Mononuclear cell (primary cell): ENCODE results near the gene BCAP29. TPM values are rescaled to one million over a fixed set of nuclear protein-coding genes. Genes with fewer than 3 reads are reported as not detected.
"Not testable (repeated sequence)": the region's sequence is repeated elsewhere in the genome, so short reads cannot be mapped to it uniquely, and the experiment has no call there.

Experiments
- H3K27me3 ChIP-seq: 2 replicates; pipeline ENCODE4 v1.6.0; 2011; ENCODE audit warnings: low read length, control low read depth; ENCODE audit not compliant: insufficient read depth
- H3K4me1 ChIP-seq: 2 replicates; pipeline ENCODE4 v1.5.1; 2011; ENCODE audit warnings: mild to moderate bottlenecking, low read length, control low read depth; ENCODE audit not compliant: insufficient read depth
- H3K4me3 ChIP-seq: 2 replicates; pipeline ENCODE4 v1.5.1; 2011; ENCODE audit warnings: mild to moderate bottlenecking, low read length, moderate library complexity
- H3K9me3 ChIP-seq: 2 replicates; pipeline ENCODE4 v1.5.1; 2011; ENCODE audit warnings: low read depth, mild to moderate bottlenecking, control low read depth, low read length
- total RNA-seq: library from RNA; depleted of rRNA; stranded (reverse); fragments of >200 nt; gene quantifications from one replicate; pipeline ENCODE4 v1.2.3, GENCODE V29; 2012

Gene BCAP29
- total RNA-seq, 1 donor: 26.7 TPM

GRCh38 chr7:107628461-107629064 is 48.5 kb downstream of the BCAP29 start:
- peaks cover 13% of the 10 kb centered on the region for H3K4me1 ChIP-seq
- no peaks in the 10 kb centered on the region for H3K9me3 ChIP-seq
- no peak overlapping the region for H3K4me3 ChIP-seq
- no peaks in the 10 kb centered on the region for H3K27me3 ChIP-seq

GRCh38 chr7:107630342-107630741 is 50.3 kb downstream of the BCAP29 start:
- H3K4me1 ChIP-seq: peaks cover 16% of the 10 kb centered on the region
- H3K4me3 ChIP-seq: no peak overlapping the region
- no peaks in the 10 kb centered on the region for H3K9me3 ChIP-seq
- H3K27me3 ChIP-seq: no peaks in the 10 kb centered on the region

GRCh38 chr7:107631588-107632491 is 51.8 kb downstream of the BCAP29 start:
- no peak overlapping the region for H3K4me3 ChIP-seq
- H3K4me1 ChIP-seq: peaks cover 16% of the 10 kb centered on the region
- H3K27me3 ChIP-seq: no peaks in the 10 kb centered on the region
- no peaks in the 10 kb centered on the region for H3K9me3 ChIP-seq

GRCh38 chr7:107632492-107632865 is 52.4 kb downstream of the BCAP29 start:
- H3K4me3 ChIP-seq: no peak overlapping the region
- H3K9me3 ChIP-seq: no peaks in the 10 kb centered on the region
- H3K27me3 ChIP-seq: no peaks in the 10 kb centered on the region
- H3K4me1 ChIP-seq: peaks cover 16% of the 10 kb centered on the region

DNA sequence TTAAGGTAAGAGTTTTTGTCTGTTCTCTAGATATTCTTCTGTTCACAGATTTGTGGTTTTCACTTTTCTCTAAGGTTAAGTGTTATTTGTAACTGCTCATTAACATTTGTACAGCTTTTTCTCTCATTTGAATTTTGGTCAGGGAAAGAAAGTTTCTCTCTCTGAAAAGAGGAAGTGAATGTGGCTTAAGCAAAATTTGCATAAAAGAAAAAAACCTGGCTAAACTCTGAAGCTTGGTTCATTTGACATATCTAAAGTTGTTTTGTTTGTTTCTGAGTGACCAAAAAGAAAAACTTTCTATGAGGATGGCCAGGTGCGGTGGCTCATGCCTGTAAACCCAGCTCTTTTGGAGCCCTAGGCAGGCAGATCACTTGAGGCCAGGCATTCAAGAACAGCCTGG is 58.5 kb downstream of the BCAP29 start:
- Histone ChIP-seq H3K4me1 (peaks cover 20% of the 10 kb centered on the region), H3K4me3 (no peak overlapping the region), H3K9me3 (no peaks in the 10 kb centered on the region), H3K27me3 (no peaks in the 10 kb centered on the region)

- H3K4me1 ChIP-seq: peaks cover 18% of the 10 kb centered on the region
- H3K4me3 ChIP-seq, H3K9me3 ChIP-seq, H3K27me3 ChIP-seq: not testable (repeated sequence)
Observed at GRCh38 chr7:107639070-107639469, 59.0 kb downstream of the BCAP29 start.

DNA sequence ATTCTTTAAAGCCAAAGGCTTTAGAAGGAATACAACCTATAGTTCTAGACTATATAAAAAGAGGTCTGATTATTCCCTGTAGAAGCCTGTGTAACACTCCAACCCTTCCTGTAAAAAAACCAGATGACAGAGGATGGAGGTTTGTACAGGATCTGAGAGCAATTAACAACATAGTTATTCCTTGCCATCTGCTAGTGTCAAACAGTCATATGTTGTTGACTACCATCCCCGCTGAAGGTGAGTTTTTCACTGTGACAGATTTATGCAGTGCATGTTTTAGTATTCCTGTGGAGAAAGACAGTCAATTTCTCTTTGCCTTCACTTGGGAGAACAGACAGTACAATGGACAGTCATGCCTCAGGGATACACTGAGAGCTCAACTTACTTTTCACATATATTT is 61.6 kb downstream of the BCAP29 start:
- peaks cover 25% of the 10 kb centered on the region for H3K4me1 ChIP-seq
- no peaks in the 10 kb centered on the region for H3K27me3 ChIP-seq
- H3K4me3 ChIP-seq: no peak overlapping the region
- H3K9me3 ChIP-seq: no peaks in the 10 kb centered on the region

- H3K4me1 ChIP-seq: peaks cover 25% of the 10 kb centered on the region
- no peak overlapping the region for H3K4me3 ChIP-seq
- no peaks in the 10 kb centered on the region for H3K9me3 ChIP-seq
- H3K27me3 ChIP-seq: no peaks in the 10 kb centered on the region
Observed at GRCh38 chr7:107642501-107642900, 62.5 kb downstream of the BCAP29 start.

DNA sequence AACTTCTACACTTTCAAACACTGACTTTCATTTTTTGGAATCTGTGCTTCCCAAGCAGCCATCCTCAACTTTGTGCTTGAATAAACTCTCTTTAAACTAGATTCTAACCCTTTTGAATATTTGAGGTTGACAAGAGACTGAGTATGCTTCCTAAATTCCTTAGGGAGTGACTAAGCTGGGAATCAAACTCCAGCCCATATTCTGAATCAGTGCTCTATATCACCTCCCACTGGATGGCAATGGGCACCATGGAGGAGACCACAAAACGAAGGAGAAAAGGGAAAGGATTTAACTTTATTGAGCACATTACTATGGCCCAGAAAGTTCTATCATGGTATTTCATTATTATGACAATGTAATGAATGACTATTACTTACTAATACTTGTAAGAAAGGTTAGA is 63.4 kb downstream of the BCAP29 start:
- no peaks in the 10 kb centered on the region for H3K27me3 ChIP-seq
- no peak overlapping the region for H3K4me3 ChIP-seq
- H3K9me3 ChIP-seq: no peaks in the 10 kb centered on the region
- peaks cover 20% of the 10 kb centered on the region for H3K4me1 ChIP-seq

- Histone ChIP-seq H3K4me3 (no peak overlapping the region), H3K9me3 (no peaks in the 10 kb centered on the region), H3K4me1 (peaks cover 15% of the 10 kb centered on the region), H3K27me3 (no peaks in the 10 kb centered on the region)
Observed at GRCh38 chr7:107643938-107644308, 63.9 kb downstream of the BCAP29 start.

GRCh38 chr7:107644309-107644974 is 64.4 kb downstream of the BCAP29 start:
- H3K4me3 ChIP-seq: no peak overlapping the region
- no peaks in the 10 kb centered on the region for H3K9me3 ChIP-seq
- no peaks in the 10 kb centered on the region for H3K27me3 ChIP-seq
- peaks cover 10% of the 10 kb centered on the region for H3K4me1 ChIP-seq

DNA sequence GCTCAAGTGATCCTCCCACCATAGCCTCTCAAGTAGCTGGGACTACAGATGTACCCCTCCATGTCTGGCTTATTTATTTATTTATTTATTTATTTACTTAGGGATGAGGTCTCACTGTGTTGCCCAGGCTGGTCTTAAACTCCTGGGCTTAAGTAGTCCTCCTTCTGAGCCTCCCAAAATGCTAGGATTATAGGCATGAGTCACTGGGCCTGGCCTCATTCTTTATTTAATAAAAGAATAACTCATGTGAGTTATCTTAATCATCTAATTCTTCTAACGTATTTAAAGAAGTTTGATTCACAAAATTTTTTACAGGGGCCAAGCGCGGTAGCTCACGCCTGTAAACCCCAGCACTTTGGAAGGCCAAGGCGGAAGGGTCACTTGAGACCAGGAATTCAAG is 72.6 kb downstream of the BCAP29 start:
- no peaks in the 10 kb centered on the region for H3K4me1 ChIP-seq
- H3K4me3 ChIP-seq: no peak overlapping the region
- H3K27me3 ChIP-seq: peaks cover 2% of the 10 kb centered on the region
- H3K9me3 ChIP-seq: no peaks in the 10 kb centered on the region

- no peaks in the 10 kb centered on the region for H3K9me3 ChIP-seq
- H3K27me3 ChIP-seq: peaks cover 60% of the 10 kb centered on the region
- H3K4me1 ChIP-seq: peaks cover 22% of the 10 kb centered on the region
- H3K4me3 ChIP-seq: no peak overlapping the region
Observed at GRCh38 chr7:107658467-107658866, 78.4 kb downstream of the BCAP29 start.

GRCh38 chr7:107659666-107660065 is 79.6 kb downstream of the BCAP29 start:
- H3K4me1 ChIP-seq: peaks cover 22% of the 10 kb centered on the region
- no peak overlapping the region for H3K4me3 ChIP-seq
- peaks cover 63% of the 10 kb centered on the region for H3K27me3 ChIP-seq
- no peaks in the 10 kb centered on the region for H3K9me3 ChIP-seq

GRCh38 chr7:107660381-107661080 is 80.5 kb downstream of the BCAP29 start, which contains the start of gene SLC26A4:
TSS of gene SLC26A4 (plus strand) at chr7:107660828. CDS start at chr7:107661642, 814 bp downstream.
- H3K27me3 ChIP-seq: peaks cover 72% of the 10 kb centered on the region
- peak within 1 kb of the TSS; percentile 22 for H3K4me3 ChIP-seq
- peaks cover 22% of the 10 kb centered on the region for H3K4me1 ChIP-seq
- no peaks in the 10 kb centered on the region for H3K9me3 ChIP-seq
